ENCODE results near the gene MRPL20. TPM values are rescaled to one million over a fixed set of nuclear protein-coding genes. Genes with fewer than 3 reads are reported as not detected.

MRPL20 gene
- total and polyA plus RNA-seq, 9 of the 15 experiments (the other 6 are each of a cell fraction or from before 2014, with no cell fraction given) = 180 to 671 (median 229) TPM

DNA sequence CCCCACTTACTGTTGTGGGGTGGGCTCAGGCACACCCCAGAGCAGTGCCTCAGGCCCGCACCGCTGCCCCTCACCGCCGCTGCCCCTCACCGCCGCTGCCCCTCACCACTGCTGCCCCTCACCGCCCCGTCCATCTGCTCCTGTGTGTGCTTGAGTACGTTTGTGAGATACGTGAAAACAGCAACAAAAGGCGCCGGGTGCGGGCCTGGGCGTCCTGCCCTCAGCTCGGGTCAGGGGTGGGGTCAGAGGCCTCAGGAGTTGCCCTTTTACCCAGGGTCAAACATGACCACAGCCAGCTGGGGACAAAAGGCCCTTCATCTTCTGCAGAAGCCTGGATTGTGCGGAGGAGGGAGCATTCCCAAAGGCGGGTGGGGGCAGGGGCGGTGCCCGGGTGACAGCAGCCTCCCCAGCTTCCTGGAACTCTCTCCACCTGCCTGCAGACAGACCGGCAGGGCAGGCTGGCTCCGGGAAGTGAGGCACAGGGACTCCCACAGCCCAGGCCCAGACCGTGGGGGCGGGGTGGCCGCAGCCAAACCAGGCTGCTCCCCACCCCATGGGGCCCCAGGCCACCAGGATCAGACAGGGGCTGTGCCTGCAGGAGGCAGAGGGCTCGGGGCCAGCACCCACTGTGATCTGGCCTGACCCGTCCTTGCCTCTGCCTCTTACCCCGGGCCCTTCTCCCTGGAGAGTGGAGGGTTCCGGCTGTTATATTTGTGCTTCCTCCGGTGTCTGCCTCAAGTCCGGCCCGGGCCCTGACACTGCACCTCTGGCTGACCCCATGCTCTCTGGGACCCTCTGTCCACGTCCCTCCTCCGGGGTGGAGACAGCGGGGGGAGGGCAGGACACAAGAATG lies 26.1 kb upstream of the MRPL20 start (continued):
- TF ChIP-seq PRDM10 (IDR thresholded peaks at IDR 0.05; ENCODE audit: partially characterized antibody) (no peak), ZBTB17 (CRISPR knock-in tag; IDR thresholded peaks at IDR 0.05) (peak; percentile 64; the same call in 1 of the 2 replicates), THAP12 (CRISPR knock-in tag; IDR thresholded peaks at IDR 0.05) (peak; percentile 67; the same call in 1 of the 2 replicates), KLF13 (tag; IDR thresholded peaks at IDR 0.05; ENCODE audit: borderline replicate concordance, low read depth) (peak; percentile 54; the same call in 1 of the 2 replicates), ZNF143 (CRISPR knock-in tag; IDR thresholded peaks at IDR 0.05) (0 out of 2 replicates have a peak, but pooled peaks have one; percentile 14), CTBP1 (IDR thresholded peaks at IDR 0.05; ENCODE audit: borderline replicate concordance) (peak; percentile 97), NEUROD1 (IDR thresholded peaks at IDR 0.05; ENCODE audit: borderline replicate concordance, low read depth, low read length, partially characterized antibody) (peak; percentile 56), PML (IDR thresholded peaks at IDR 0.05; ENCODE audit: low read length) (0 out of 2 replicates have a peak, but pooled peaks have one; percentile 53), ARID1B (IDR thresholded peaks at IDR 0.05) (peak; percentile 59; the same call in 1 of the 2 replicates), FIP1L1 (IDR thresholded peaks at IDR 0.05; ENCODE audit: low read depth, low read length, poor library complexity, severe bottlenecking) (peak; percentile 54), NR2C2 (CRISPR knock-in tag; IDR thresholded peaks at IDR 0.05) (peak; percentile 86), NR2C2 (tag; IDR thresholded peaks at IDR 0.05) (peak; percentile 95), TEAD4 (IDR thresholded peaks at IDR 0.05; ENCODE audit: low read length) (peak; percentile 56; the same call in 1 of the 2 replicates), TEAD4 (CRISPR knock-in tag; IDR thresholded peaks at IDR 0.05; ENCODE audit: borderline replicate concordance) (no peak), GATAD2B (IDR thresholded peaks at IDR 0.05; ENCODE audit: borderline replicate concordance) (peak; percentile 31; the same call in 1 of the 2 replicates), PHF20 (IDR thresholded peaks at IDR 0.05; ENCODE audit: partially characterized antibody) (no peak)
- TF ChIP-seq, protein P1, sequence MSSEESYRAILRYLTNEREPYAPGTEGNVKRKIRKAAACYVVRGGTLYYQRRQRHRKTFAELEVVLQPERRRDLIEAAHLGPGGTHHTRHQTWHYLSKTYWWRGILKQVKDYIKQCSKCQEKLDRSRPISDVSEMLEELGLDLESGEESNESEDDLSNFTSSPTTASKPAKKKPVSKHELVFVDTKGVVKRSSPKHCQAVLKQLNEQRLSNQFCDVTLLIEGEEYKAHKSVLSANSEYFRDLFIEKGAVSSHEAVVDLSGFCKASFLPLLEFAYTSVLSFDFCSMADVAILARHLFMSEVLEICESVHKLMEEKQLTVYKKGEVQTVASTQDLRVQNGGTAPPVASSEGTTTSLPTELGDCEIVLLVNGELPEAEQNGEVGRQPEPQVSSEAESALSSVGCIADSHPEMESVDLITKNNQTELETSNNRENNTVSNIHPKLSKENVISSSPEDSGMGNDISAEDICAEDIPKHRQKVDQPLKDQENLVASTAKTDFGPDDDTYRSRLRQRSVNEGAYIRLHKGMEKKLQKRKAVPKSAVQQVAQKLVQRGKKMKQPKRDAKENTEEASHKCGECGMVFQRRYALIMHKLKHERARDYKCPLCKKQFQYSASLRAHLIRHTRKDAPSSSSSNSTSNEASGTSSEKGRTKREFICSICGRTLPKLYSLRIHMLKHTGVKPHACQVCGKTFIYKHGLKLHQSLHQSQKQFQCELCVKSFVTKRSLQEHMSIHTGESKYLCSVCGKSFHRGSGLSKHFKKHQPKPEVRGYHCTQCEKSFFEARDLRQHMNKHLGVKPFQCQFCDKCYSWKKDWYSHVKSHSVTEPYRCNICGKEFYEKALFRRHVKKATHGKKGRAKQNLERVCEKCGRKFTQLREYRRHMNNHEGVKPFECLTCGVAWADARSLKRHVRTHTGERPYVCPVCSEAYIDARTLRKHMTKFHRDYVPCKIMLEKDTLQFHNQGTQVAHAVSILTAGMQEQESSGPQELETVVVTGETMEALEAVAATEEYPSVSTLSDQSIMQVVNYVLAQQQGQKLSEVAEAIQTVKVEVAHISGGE (CRISPR knock-in tag; IDR thresholded peaks at IDR 0.05) = peak in 1 of 3 experiments; percentile 69; a peak in 2 of 6 replicates
